OCI-LY3 (cell line): ENCODE results near the gene LDLRAD4.

ENCODE experiments used
- EZH2phosphoT487 ChIP-seq: fragments of 200-600 bp; shearing (Covaris generic); IDR thresholded peaks from 2 replicates; pipeline ENCODE4 v1.6.1; 2018; ENCODE audit warnings: antibody characterized with exemption, mixed run types, low read depth
- TF ChIP-seq, protein P1 (sequence below): fragments of 200-600, 300-600 bp; sonication (generic); IDR thresholded peaks from 2 replicates; pipeline ENCODE4 v1.5.1; 2014; ENCODE audit warnings: antibody characterized with exemption, low read length, low read depth

DNA sequence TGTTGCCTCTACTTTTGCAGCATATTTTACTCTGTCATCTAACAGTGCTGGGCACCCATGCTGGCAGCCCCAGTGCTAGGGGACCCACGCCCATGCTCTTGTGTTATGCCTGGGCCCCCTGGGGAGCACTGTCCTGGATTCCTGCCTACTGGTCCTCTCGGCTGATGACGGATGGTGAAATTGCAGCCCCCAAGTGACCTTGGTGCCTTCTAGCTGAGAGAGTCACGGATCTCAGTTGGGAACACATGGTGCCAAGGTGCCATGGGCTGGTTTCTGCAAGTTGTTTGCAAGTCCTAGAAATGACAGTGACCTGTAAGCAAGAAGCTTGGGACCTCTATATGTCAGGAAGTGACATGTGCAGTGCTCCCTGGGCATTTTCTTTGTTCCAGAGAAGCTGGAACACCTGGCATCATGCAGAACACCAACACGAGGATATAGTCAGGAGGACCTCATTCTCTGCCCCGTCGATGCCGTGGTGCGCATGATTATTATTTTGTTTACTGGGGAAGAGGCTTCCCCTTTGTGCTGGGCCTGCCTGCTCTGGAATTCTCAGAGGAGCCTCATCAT, 187.6 kb downstream of the LDLRAD4 start:
- TF ChIP-seq, protein P1, sequence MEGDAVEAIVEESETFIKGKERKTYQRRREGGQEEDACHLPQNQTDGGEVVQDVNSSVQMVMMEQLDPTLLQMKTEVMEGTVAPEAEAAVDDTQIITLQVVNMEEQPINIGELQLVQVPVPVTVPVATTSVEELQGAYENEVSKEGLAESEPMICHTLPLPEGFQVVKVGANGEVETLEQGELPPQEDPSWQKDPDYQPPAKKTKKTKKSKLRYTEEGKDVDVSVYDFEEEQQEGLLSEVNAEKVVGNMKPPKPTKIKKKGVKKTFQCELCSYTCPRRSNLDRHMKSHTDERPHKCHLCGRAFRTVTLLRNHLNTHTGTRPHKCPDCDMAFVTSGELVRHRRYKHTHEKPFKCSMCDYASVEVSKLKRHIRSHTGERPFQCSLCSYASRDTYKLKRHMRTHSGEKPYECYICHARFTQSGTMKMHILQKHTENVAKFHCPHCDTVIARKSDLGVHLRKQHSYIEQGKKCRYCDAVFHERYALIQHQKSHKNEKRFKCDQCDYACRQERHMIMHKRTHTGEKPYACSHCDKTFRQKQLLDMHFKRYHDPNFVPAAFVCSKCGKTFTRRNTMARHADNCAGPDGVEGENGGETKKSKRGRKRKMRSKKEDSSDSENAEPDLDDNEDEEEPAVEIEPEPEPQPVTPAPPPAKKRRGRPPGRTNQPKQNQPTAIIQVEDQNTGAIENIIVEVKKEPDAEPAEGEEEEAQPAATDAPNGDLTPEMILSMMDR: no peak
- TF ChIP-seq EZH2phosphoT487: no peak
